GM06990 (cell line): ENCODE measurements around the gene SEBOX.

Experiments used
- DNase-seq: peaks from one replicate; pipeline ENCODE4 v3.0.0-alpha.2; 2011; ENCODE audit not compliant: insufficient read length; ENCODE audit errors: extremely low read depth
- H3K27me3 ChIP-seq: replicated peaks from 2 replicates; pipeline ENCODE4 v1.6.0; 2011; ENCODE audit warnings: low read length; ENCODE audit not compliant: control insufficient read depth, insufficient read depth
- H3K36me3 ChIP-seq: 2 replicates; pipeline ENCODE4 v1.5.1; 2011; ENCODE audit warnings: low read length; ENCODE audit not compliant: control insufficient read depth, insufficient read depth
- H3K4me3 ChIP-seq: replicated peaks from 2 replicates; pipeline ENCODE4 v1.5.1; 2011; ENCODE audit warnings: low read depth, mild to moderate bottlenecking, control low read depth, low read length
- TF ChIP-seq, protein P1 (sequence below): IDR thresholded peaks from 2 replicates; pipeline ENCODE4 v1.5.1; 2011; ENCODE audit warnings: low read length, control low read depth, mild to moderate bottlenecking, inconsistent platforms; ENCODE audit not compliant: insufficient read depth, poor library complexity, severe bottlenecking

Gene SEBOX

DNA sequence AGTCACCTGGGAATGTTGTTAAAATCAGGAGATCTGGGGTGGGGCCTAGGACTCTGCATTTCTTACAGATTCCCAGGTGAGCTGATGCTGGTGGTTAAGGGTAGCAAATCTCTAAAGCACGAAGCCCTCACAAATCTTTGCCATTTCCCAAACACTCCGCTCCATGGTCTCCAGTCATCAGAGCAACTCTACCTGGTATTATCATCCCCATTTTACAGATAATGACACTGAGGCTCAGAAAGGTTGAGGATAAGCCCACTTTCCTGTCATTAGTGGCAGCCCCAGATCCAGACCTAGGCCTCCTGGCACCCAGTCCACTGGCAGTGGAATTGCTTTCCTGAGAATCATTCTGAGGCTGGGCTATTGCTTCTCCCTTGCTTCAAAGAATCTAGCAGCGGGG is 32.3 kb upstream of the SEBOX start:
- TF ChIP-seq, protein P1, sequence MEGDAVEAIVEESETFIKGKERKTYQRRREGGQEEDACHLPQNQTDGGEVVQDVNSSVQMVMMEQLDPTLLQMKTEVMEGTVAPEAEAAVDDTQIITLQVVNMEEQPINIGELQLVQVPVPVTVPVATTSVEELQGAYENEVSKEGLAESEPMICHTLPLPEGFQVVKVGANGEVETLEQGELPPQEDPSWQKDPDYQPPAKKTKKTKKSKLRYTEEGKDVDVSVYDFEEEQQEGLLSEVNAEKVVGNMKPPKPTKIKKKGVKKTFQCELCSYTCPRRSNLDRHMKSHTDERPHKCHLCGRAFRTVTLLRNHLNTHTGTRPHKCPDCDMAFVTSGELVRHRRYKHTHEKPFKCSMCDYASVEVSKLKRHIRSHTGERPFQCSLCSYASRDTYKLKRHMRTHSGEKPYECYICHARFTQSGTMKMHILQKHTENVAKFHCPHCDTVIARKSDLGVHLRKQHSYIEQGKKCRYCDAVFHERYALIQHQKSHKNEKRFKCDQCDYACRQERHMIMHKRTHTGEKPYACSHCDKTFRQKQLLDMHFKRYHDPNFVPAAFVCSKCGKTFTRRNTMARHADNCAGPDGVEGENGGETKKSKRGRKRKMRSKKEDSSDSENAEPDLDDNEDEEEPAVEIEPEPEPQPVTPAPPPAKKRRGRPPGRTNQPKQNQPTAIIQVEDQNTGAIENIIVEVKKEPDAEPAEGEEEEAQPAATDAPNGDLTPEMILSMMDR, result no peak

DNA sequence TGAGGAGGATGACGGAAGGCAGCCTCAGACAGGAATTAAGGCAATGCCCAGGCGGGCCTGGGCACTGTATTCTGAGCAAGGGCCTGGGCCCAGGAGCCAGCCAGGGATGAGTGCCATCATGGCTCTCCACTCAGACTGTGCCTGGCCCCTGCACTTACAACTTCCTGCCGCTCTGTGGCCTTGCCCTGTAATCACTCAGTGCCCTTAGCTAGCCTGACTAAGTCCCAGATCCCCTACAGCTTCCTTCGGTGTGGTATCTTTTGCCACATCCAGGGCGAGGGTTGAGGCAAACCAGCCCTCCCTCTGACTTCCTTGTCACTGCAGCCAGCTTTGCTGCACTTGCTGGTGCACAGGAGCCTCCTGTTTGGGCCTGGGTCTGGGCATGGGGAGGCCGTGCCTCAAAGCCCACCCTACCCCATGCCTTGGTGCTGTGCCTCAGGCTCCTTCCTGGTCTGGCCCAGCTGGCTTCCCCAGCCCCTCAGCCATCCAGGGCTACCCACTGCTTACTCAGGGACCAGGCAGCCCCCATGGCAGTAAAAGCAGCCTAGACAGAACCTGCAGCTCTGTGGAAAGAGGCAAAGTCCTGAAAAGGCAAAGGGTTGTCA is 31.7 kb upstream of the SEBOX start:
- peaks cover 22% of the 10 kb centered on the region for H3K36me3 ChIP-seq
- no peak overlapping the region for H3K4me3 ChIP-seq
- no peak for DNase-seq
- no peaks in the 10 kb centered on the region for H3K27me3 ChIP-seq
- TF ChIP-seq, protein P1, result no peak

More for the DNA sequence above, 32.3 kb upstream of the SEBOX start:
- Histone ChIP-seq H3K36me3 (peaks cover 22% of the 10 kb centered on the region), H3K27me3 (no peaks in the 10 kb centered on the region), H3K4me3 (no peak overlapping the region)
- no peak for DNase-seq

DNA sequence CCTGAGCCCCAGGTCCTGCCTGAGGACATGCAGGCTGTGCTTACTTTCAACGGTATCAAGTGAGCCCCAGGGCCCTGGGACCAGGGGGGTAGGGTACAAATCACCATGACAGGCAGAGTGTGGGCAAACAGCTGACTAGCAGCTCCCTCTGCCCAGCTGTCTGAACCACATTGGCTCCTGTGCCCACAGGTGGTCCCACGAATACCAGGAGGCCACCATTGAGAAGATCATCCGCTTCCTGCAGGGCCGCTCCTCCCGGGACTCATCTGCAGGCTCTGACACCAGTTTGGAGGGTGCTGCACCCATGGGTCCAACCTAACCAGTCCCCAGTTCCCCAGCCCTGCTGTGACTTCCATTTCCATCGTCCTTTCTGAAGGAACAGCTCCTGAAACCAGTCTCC is 31.0 kb upstream of the SEBOX start:
- H3K27me3 ChIP-seq, result no peaks in the 10 kb centered on the region
- no peak for DNase-seq
- TF ChIP-seq, protein P1, result no peak
- peaks cover 22% of the 10 kb centered on the region for H3K36me3 ChIP-seq
- no peak overlapping the region for H3K4me3 ChIP-seq

DNA sequence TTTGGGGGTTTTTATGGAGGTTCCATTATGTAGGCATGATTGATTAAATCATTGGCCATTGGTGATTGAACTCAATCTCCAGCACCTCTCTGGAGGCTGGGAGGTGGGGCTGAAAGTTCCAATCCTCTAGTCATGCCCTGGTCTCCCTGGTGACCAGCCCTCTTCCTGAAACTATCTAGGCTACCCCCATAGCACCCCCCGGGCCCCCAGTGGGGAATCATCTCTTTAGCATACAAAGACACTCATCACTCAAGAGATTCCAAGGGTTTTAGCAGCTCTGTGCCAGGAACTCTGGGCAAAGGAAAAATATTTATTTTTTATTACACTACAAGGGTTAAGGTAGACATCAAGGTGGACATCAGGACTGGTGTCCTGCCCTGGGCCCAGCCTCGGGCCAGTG is 30.4 kb upstream of the SEBOX start:
- no peaks in the 10 kb centered on the region for H3K27me3 ChIP-seq
- TF ChIP-seq, protein P1, result no peak
- H3K4me3 ChIP-seq, result no peak overlapping the region
- H3K36me3 ChIP-seq, result peaks cover 25% of the 10 kb centered on the region
- DNase-seq, result no peak

DNA sequence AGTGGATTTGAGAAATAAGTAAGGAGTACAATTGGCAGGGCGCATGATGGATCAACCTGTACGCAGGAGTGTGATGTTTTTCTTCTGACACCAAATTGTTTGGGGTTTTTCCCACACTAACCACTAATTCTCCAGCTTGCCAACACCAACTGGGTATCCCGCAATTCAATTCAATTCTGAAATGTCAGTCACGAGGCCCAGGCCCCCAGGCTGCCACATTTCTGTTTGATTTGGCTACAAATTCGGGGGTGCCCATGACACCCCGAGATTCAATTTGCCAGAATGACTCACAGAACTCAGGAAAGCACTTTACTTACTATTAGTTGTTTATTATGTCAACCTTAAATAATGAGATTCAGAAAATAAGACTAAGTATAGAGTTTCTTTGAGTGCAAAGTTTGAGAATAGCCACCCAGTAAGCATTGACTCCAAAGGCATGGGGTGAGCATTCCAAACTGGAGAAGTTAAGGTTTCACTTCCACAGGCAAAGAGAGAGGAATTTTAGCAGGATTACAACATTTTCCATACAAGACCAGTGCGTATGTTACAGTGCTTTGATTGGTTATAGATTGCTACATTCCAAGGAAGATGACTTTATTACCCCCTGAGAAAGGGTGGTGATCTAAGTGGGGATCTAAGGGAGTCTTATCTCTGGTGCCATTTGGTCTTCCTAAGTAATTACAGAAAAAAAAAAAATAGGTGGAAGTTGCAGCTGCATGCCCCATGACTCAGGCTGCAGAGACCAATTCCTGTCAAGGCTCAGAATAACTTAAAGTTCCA is 29.5 kb upstream of the SEBOX start:
- DNase-seq, result no peak
- TF ChIP-seq, protein P1, result no peak
- Histone ChIP-seq H3K36me3 (peaks cover 25% of the 10 kb centered on the region), H3K4me3 (no peak overlapping the region), H3K27me3 (no peaks in the 10 kb centered on the region)
